NOMO-1 treated with DMSO at 0.1 percent for 48 hours (cell line): Measurements from ENCODE around the gene MTREX.

Experiments used
- DNase-seq: peaks from one replicate; lab custom pipeline; 2025; ENCODE audit not compliant: unreplicated experiment; lab: John Stamatoyannopoulos, UW

MTREX gene

GRCh38 chr5:55469839-55470238, 162.1 kb downstream of the MTREX start:
- no peak for DNase-seq

- DNase-seq: no peak
Measured at GRCh38 chr5:55470282-55470681, 162.5 kb downstream of the MTREX start.

- no peak for DNase-seq
Measured at GRCh38 chr5:55471468-55471867, 163.7 kb downstream of the MTREX start.

GRCh38 chr5:55472642-55473041, 164.9 kb downstream of the MTREX start:
- no peak for DNase-seq
